NCI-H146 treated with DMSO at 0.1 percent for 48 hours (cell line): Measurements from ENCODE around the gene CCDC28B.

Experiments
- DNase-seq: peaks from one replicate; lab custom pipeline; 2025; ENCODE audit not compliant: unreplicated experiment; lab: John Stamatoyannopoulos, UW

CCDC28B gene

DNA sequence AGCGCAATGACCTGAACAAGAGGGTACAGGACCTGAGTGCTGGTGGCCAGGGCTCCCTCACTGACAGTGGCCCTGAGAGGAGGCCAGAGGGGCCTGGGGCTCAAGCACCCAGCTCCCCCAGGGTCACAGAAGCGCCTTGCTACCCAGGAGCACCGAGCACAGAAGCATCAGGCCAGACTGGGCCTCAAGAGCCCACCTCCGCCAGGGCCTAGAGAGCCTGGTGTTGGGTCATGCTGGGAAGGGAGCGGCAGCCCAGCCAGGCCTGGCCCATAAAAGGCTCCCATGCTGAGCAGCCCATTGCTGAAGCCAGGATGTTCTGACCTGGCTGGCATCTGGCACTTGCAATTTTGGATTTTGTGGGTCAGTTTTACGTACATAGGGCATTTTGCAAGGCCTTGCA is 5.4 kb upstream of the CCDC28B start:
- no peak for DNase-seq

DNA sequence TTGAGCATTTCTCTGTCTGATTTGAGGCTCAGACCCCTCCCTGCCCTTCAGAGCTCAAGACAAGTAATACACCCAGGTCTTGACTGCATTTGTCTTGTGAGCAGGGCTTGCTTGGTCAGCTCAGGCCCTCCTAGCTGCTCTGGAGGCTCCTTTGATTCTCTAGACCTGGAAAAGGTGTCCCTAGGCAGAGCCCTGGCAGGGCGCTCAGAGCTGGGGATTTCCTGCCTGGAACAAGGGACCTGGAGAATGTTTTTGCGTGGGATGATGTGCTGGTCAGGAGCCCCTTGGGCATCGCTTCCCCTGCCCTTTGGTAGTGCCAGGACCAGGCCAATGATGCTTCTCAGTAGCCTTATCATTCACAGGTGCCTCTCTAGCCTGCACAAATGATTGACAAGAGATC is 4.9 kb upstream of the CCDC28B start:
- no peak for DNase-seq

DNA sequence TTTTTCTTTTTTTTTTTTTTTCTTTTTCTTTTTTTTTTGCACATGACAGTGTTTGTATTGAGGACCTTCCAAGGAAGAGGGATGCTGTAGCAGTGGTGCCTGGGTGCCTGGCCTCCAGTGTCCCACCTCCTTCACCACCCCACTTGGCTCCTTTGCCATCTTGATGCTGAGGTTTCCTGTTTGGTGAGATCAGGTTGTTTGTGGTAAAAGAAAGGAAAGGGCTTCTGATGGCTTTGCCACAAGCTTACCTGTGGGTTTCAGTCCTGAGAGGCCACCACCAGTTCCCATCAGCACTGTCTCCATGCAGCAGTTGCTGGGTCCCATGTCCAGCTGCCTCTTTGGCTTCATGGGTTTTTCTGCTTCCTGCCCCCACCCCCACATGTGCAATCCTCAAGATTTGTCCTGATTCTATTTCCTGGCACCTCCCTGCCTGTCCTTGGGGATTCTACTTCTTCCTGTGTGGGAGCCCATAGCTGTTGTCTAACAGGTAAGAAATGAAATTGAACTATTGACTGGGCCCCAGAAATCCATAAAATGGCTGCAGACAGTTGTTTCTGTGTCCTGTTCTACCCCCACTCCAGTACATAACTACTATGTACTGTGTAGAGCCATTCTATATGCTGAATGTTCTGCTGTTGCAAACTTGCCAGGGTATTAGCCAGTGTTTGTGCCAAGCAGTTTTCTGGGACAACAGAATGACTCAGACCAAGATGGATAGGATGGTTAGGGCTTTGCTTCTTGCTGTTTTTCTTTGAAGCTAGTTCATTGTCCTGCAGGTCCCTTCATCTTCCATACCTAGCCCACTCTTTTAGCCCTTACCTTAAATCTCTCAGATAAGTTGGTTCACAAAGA is 4.2 kb upstream of the CCDC28B start:
- DNase-seq = no peak

DNA sequence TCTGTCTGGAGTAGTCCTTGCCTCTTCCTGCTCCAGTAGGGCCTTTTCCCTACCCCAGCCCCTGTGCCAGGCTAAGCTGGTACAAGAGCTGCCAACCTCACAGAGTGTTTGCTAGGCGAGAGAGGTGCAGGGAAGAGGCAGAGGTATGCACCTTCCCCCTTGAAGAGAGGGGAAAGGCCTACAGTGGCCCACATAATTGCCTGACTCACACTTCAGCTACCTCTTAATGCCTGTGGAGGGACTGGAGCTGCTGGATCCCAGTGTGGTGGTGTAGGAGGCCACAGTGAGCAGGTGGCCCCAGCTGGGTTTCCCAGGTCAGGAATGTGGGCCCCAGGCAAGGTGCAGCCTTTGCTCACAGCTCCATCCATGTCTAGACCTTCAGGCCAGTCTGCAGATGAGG is 3.3 kb upstream of the CCDC28B start:
- no peak for DNase-seq

DNA sequence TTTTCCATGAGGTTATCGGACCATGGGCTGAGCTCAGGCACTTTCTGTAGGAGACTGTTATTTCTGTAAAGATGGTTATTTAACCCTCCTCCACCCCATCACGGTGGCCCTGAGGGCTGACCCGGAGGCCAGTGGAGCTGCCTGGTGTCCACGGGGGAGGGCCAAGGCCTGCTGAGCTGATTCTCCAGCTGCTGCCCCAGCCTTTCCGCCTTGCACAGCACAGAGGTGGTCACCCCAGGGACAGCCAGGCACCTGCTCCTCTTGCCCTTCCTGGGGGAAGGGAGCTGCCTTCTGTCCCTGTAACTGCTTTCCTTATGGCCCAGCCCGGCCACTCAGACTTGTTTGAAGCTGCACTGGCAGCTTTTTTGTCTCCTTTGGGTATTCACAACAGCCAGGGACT is 2.6 kb upstream of the CCDC28B start:
- DNase-seq = no peak

DNA sequence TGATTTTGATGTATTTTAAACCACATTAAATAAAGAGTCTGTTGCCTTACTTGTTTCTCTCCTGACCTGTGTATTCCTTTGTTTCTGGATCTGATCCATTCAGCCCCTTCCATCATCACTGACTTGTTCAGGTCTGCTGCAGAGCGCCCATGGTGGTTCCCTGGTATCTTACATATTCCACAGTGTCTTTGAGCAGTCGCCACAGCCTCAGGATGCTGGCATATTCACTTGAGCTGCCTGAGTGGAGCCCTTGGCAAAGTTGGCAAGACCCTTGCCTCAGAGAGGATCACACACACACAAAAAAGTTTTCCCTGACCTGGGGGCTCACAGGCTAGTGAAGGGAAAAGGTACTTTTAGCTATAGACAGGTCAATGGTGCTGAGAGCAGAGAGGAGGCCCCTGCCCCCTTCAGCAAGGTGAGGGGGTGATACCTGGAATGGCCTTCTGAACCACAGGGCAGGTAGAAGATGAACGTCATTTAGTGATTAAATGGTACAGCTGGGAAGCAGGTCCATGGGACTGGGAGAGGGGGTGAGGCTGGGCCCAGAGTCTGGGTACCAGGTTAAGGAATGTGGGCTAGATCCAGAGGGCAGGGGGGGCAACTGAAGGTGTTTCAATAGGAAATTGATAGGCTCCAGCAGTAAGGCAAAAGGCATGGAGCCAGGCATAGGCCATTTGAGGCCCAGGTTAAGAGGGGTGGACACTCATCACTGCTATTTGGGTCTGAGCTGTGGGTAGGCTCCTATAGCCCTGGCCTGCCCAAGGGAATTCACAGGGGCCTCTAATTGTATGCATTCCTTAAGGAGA is 2.0 kb upstream of the CCDC28B start:
- no peak for DNase-seq

DNA sequence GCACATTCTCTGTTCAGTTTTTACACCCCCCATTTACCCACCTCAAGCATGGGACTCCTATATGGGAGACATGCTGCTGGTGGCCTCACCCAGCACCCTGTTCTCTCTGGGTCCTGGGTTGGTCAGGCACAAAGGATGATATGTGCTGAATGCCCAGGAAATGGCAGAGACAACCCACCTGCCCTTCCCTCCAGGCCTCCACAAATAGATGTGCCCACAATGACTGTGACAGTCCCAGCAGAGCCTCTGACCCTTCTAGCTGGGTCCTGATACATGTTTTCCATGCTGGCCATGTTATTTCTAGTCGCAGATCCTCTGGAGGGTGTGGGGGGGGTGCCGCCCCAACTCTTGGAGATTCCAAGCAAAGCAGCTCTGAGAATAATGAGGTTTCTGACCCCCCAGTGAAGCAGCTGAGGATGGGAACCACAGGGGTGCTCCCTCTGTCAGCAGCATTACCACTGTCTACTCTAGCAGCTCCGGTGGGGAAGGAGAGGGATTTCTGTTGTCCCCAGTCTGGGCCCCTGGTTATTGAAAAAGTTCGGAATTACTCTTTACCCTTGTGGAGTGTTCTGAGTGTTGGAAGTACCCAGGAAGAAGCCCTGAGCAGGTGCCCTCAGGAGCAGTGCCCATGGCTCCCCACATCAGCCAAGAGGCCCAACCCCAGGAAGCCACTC is 1.2 kb upstream of the CCDC28B start:
- DNase-seq = no peak

DNA sequence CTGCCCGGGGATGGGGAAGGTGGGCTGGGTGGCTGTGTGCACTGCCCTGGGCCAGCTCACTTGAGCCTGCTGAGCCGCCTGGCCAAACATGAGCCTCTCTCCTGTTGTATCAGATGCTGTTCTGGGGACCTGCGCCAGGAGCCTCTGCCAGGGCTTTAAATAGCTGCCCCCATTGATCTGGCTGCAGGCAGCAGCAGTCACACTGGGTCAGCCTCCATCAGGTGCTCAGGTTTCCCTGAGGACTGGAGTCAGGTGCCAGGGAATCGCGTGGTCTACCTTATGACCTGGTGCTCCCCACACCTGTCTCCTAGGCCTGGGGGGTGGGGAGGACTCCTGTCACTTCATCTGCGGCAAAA is 700 bp upstream of the CCDC28B start:
- peak; percentile 1 for DNase-seq

DNA sequence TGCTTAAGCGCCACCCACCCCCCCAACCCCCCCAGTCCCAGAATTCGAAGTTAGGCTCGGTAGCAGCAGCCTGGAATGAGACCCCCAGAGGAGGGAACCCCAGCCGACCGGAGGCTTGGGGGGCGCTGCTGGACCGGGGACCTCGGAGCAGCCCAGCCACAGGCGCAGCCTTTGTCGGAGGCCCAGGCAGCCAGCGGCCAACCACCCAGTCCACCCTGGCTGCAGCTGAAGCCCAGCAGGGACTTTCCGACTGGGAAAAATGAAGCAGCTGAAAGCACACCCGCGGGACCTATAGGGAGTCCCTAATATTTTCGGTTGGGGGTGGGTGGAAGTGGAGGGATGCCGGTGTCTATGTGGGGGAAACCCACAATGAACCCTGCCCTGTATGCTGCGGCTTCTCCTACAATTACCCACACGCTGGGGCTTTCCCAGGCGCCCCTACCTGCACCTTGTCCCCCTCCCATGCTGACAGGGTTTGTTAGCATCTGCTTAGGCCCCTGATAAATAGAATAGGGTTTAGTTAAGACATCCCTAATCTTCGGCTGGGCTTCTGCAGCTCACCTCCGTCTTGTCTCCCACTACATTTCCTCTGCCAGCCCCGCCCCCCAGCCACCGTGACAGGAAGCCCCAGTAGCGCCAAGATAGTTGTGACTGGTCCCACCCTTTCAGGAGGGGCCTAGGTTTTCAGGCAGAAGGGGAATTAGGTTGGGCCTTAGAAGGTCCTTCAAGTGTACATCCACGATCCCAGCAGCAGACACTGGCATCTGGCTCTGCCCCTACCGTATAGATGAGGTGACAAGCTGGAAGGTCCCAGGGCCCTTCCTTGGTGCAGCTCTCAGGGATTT is 838 bp downstream of the CCDC28B start:
- DNase-seq = peak; percentile 5

DNA sequence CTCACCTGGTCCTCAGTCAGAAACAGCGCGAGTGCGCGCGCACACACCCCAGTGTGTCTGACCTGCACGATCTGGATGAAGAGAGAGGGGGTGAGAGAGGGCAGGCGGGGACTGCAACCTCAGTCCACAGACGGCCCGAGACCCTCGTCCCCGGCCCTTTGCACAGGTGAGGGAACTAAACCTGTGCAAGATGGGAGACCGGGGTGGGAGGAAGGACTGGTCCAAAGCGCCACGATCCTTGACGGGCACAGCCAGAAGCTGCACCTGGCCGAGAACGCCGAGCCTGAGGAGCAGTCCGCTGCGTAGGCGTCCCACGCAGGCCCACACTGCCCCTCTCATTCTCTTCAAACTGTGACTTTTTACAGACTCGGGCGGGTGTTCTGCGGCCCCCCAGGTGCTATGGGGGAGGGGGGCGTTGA is 4.6 kb downstream of the CCDC28B start:
- DNase-seq = no peak

DNA sequence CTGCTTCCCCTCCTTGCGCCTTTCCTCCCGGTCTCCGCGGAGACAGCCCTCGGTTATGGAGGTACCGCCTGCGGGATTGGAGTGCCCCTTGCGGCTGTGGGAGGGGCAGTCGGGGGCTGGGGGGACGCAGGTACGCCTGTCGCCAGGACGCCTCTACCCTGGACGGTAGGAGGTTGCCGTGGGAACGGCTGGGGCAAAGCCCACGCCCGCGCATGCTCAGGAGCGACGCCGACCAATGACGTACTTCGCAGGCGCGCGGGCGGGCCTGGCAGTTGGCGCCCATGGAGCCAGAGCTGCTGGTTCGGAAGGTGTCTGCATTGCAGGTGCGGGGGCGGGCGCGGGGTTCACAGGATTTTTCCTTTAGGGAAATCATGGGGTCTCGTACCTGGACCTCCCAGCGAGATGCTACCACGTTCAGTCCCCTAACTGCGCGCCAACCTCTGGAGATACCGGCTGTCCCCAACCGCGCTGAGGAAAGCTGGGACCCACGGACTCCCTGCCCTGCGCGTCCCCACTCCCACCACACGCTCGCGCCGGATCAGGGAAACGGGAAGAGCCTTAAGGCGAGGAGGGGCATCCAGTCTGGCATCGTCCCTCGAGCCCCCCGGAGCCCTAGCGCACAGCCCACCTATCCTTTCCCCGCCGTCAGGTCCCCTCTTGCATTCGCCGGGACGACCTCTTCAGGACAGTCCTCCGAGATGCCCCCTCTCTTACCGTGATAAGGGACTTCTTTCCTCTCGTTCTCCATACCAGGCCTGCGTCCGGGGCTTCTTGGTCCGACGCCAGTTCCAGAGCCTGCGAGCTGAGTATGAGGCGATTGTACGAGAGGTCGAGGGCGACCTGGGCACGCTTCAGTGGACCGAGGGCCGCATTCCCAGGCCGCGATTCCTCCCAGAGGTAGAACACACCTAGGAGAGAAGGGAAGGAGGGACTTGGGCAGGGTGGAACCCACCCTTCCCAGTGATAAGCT is 5.3 kb downstream of the CCDC28B start, which contains the start of gene IQCC:
Gene IQCC, plus strand, starts transcription at position 271 of the 970 bp plus-strand sequence. Its CDS starts 11 bp downstream, at position 282.
- peak; percentile 73 for DNase-seq

DNA sequence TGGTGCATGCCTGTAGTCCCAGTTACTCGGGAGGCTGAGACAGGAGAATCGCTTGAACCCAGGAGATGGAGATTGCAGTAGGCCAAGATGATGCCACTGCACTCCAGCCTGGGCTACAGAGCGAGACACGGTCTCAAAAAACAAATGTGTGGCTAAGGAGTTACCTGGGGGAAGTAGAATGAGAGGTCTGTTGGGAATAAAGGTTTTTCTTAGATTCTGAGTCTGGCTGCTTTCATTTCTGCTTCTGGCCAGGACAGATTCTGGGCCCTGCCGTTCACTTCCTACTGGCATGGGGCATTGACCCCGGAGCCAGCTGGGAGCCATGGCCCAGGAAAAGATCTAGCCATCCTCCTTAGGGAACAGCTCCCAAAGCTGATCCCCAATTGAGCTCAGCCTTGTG is 8.1 kb downstream of the CCDC28B start:
- no peak for DNase-seq

DNA sequence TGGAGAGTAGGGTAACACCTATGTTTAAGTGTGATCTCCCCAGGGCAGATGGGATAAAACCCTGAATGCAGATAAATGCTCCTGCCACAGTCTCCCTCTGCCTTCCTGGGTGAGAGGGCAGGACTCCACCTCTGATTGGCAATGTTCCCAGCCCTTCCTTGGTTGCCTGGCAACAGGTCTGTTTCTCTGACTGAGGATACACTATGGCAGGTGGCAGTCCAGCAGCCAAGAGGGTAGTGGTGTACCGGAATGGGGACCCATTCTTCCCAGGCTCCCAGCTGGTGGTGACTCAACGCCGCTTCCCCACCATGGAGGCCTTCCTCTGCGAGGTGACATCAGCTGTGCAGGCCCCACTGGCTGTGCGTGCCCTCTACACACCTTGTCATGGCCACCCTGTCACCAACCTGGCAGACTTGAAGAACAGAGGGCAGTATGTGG is 8.5 kb downstream of the CCDC28B start, which contains the start of gene DCDC2B:
Gene DCDC2B, plus strand, starts transcription at position 199 of the 438 bp plus-strand sequence. Its CDS starts 5 bp downstream, at position 204.
- peak; percentile 27 for DNase-seq

DNA sequence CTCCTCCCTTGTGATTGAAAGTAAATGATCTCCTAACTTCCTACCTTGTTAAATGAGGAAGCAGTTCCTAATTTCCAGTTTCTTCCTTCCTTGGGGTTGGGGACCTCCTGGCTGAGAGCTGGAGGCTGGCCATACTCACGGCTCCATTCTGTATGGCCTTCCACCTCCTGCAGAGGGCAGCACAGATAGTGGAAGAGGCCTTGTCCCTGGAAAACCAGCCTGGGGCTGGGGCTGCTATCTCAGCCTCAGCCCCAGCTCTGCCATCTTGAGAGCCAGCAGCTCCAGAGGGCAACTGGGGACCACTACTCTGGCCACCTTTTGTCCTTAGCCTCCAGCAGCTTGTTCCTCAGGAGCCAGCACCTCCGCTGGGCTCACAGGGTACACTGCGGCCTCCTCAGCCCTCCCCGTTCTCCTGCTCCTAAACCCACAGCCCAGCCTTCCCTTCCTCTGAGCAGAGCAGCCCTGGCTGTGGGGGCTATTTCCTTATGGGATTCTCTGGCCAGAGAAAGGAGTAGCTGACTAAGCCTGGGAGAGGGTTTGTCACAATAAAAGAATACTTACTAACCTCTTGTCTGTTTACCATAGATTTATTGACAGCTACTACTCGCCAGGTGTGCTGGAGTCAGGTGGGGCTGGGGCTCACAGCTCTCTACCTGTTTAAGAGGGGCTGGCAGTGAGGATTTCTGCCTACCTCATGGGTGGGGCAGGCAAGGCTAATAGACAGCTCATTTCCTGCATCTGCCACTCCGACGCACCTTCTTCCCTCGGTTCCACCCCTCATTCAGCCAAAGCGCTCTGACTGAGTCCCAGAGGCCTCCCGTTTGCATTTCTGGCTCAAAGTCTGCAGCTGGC is 15.5 kb downstream of the CCDC28B start:
- no peak for DNase-seq

DNA sequence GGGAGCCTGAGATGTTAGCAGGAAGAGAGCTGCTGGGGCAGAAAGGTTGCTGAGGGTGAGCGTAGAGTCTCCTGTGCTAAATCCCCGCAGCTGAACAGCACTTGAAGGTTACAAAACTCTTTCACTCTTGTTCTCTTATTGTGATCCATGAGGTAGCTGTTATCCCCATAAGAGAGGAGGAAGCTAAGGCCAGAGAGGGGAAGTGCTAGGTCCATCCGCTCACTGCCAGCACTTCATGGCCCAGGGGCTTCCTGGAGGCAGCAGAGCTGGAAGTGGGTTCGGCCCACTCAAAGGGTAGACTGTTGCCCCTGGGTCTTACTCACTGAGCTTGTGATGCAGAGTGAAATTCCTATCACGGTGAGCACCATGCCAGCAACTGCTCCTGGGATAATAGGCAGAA is 16.2 kb downstream of the CCDC28B start:
- no peak for DNase-seq

DNA sequence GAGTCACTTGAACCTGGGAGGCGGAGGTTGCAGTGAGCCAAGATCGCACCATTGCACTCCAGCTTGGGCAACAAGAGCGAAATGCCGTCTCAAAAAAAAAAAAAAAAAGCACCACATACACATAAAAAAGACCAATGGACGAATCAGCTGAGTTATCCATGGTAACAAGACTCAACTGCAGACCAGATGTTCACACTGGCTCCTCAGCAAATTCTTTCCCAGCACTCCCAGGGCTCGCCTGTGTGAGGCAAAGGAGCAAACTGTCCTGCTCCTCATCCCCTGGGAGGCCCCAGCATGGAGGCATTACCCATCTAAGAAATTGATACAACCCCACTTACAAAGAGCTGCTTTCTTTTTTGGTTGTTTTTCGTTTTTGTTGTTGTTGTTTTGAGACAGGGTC is 18.6 kb downstream of the CCDC28B start:
- no peak for DNase-seq

DNA sequence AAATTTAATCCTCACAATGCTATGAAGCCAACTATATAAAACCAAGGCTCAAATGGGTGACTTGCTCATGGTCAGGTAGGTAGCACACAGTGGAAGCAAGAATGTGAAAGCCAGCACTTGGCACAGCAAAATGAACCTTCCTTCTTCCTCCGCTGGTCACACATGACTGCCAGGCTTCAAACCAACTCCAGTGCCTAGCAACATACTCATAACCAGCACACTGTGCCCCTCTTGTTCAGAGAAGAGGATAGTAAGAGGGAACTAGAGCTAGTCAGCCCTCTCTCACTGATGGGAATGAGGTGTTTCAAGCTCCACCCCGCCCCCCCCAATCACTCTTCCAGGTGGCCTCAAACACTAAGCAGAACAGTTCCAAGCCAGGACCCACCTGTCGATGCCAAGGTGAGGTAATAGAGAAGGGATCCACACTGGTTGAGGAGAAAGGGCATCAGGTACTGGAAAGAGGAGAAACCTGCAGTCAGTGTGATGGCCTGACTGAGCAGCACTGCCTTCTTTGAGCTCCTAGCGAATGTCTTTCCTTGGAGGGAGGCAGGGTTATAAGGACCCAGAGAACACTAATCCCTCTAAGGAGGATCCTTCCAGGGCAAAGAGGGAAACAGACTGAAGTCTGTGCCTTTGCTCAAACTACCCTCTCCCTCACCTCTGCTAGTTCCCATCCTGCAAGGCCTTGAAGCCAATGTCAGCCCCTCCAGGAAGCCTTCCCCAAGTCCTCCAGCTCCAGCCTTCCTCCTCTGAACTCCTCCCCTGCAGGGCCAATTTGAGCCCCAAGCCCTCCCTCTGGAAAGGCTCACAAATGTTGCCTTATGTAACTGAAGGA is 20.6 kb downstream of the CCDC28B start:
- DNase-seq = no peak

DNA sequence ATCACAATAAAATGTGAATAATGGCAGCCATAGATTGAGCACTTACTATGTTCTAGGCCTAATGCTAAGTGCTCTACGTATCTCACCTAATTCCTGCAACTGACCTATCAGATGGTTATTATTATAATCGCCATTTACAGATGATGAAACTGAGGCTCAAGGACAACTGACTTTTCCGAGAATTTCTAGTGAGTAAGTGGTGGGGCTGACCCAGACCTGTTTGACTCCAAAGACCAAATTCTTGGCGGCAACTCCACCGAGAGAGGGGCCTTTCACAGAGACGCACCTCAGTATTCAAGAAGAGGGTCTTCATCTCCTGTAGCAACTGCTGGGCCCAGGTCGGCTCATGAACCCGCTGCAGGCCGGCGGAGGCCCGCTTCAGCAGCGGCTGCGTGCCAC is 21.2 kb downstream of the CCDC28B start:
- no peak for DNase-seq
